ENCODE results near the gene ARHGAP30. TPM values are rescaled to one million over a fixed set of nuclear protein-coding genes. Genes with fewer than 3 reads are reported as not detected.
"Not testable (repeated sequence)": the region's sequence is repeated elsewhere in the genome, so short reads cannot be mapped to it uniquely, and the experiment has no call there.

ARHGAP30 gene, protein sequence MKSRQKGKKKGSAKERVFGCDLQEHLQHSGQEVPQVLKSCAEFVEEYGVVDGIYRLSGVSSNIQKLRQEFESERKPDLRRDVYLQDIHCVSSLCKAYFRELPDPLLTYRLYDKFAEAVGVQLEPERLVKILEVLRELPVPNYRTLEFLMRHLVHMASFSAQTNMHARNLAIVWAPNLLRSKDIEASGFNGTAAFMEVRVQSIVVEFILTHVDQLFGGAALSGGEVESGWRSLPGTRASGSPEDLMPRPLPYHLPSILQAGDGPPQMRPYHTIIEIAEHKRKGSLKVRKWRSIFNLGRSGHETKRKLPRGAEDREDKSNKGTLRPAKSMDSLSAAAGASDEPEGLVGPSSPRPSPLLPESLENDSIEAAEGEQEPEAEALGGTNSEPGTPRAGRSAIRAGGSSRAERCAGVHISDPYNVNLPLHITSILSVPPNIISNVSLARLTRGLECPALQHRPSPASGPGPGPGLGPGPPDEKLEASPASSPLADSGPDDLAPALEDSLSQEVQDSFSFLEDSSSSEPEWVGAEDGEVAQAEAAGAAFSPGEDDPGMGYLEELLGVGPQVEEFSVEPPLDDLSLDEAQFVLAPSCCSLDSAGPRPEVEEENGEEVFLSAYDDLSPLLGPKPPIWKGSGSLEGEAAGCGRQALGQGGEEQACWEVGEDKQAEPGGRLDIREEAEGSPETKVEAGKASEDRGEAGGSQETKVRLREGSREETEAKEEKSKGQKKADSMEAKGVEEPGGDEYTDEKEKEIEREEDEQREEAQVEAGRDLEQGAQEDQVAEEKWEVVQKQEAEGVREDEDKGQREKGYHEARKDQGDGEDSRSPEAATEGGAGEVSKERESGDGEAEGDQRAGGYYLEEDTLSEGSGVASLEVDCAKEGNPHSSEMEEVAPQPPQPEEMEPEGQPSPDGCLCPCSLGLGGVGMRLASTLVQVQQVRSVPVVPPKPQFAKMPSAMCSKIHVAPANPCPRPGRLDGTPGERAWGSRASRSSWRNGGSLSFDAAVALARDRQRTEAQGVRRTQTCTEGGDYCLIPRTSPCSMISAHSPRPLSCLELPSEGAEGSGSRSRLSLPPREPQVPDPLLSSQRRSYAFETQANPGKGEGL
- 2.2 TPM for polyA plus RNA-seq (ENCODE audit: insufficient read length)
- long read RNA-seq, donor 1: 0 reads
- long read RNA-seq, donor 2: 0 reads
- long read RNA-seq, donor 3: 0 reads
- long read RNA-seq, donor 4: 0 reads
- long read RNA-seq, donor 5, full-length matches to known transcripts: 1 of 1 reads
- long read RNA-seq, donor 5, partial matches to known transcripts: 0 of 1 reads
- long read RNA-seq, donor 5, other reads (novel, unspliced or antisense): 0 of 1 reads
- long read RNA-seq, donor 6: 0 reads
- long read RNA-seq, donor 7: 0 reads
- long read RNA-seq, donor 8: 0 reads

- no peak for DNase-seq
Observed at GRCh38 chr1:161069731-161070270, at the start of gene ARHGAP30. TSS of gene ARHGAP30 (minus strand) at chr1:161069891. CDS start at chr1:161069624, 267 bp downstream.

- peak; percentile 83 for DNase-seq
Observed at GRCh38 chr1:161117759-161118581, 48.3 kb upstream of the ARHGAP30 start, which contains the start of the genes NIT1 and PFDN2. TSS of gene NIT1 (plus strand) at chr1:161118105. CDS start at chr1:161118177, 72 bp downstream. TSS of gene PFDN2 (minus strand) at chr1:161118037. CDS start at chr1:161118026, 11 bp downstream.

DNA sequence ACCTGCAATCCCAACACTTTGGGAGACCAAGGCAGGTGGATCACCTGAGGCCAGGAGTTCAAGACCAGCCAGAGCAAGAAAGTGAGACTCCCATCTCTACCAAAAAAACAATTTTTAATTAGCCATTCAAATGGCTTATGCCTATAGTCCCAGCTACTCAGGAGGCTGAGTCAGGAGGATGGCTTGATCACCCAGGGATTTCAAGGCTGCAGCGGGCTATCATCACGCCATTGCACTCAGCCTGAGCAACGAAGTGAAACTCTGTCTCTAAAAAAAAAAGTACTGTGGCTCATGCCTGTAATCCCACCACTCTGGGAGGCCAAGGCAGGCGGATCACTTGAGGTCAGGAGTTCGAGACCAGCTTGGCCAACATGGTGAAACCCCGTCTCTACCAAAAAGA is 46.3 kb upstream of the ARHGAP30 start:
- DNase-seq: not testable (repeated sequence)

- DNase-seq: no peak
Observed at GRCh38 chr1:161115132-161115711, 45.5 kb upstream of the ARHGAP30 start.

DNA sequence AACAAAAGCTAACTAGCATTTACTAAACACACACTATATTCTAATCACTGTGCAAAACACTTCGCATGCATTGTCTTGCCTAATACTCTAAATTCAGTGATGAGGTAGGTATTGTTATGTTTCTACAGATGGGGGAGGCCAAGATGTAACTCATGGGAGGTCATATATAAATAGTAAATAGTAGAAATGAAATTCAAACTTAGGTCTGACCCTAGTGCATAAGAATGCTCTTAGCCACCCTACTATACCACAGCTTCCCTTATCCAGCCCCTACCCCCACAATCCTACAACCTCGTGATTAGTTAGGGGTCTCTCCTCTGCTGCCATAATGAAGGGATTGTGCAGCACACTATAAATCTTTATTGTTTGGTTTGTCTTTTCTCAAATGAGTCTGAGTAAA is 44.9 kb upstream of the ARHGAP30 start:
- DNase-seq: no peak

GRCh38 chr1:161113915-161114314 is 44.2 kb upstream of the ARHGAP30 start:
- DNase-seq: no peak

- DNase-seq: no peak
Observed at GRCh38 chr1:161111527-161111926, 41.8 kb upstream of the ARHGAP30 start.

DNA sequence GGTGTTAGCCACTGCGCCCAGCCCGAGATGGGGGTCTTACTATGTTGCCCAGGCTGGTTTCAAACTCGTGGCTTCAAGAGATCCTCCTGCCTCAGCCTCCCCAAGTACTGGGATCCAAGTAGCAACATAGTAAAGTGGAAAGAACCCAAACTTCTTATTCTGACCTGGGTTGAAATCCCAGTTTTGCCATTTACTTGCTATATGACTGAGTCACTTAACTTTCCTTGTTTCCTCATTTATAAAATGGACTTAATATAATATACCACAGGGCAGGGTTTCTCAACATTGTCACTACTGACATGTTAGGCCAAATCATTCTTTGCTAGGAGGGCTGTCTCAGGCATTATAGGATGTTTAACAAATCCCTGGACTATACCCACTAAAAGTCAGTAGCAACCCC is 41.4 kb upstream of the ARHGAP30 start:
- DNase-seq: no peak

DNA sequence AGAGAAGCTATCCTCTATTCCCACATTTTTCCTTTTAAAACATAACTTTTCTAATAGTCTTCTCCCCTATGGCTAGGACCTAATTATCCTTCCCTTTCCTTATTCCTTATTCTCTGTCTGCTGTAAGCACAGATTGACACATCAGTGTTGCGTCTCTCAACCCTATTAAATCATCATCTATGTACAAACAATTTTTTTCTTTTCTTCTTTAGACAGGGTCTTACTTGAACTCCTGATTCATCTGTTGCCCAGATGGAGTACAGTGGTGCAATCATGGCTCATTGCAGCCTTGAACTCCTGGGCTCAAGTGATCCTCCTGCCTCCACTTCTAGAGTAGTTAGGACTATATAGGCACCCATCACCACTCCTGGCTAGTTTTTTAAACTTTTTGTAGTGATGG is 36.7 kb upstream of the ARHGAP30 start:
- DNase-seq: no peak

- no peak for DNase-seq
Observed at GRCh38 chr1:161100556-161100955, 30.9 kb upstream of the ARHGAP30 start.

DNA sequence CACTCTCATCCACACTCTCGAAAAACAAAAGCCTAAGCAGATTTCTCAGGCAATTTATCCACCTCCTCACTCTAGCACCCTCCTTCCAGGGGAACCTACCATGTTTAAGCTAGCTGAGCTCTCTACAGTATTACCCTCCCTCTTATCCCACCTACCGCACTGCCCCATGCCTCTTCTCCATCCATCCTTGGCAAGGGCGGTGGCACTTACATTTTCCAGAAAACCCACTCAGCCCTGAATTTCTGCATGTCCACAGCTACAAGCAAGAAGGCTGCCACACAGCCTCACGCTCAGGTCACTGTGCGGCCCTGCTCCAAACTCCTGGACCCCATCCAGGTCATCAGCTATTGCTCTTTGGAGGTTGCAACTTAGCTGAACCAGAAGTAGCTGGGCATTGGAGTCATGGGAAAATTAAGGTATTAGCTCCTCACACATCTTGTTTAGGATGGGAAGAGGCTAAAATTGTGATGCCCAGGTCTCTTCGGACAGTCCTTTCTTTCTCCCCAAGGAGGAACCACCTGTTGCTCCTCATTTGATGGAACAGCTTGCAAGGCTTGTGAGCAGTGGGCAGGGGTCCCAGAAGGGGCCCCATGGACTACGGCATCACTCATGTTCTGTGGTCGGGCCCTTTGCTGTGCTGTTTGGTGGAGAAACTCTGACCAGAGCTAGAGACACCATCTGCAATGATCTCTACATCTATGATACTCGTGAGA is 29.6 kb upstream of the ARHGAP30 start:
- DNase-seq: no peak

- peak; percentile 85 for DNase-seq
Observed at GRCh38 chr1:161098210-161099068, 28.7 kb upstream of the ARHGAP30 start, which contains the start of gene KLHDC9. TSS of gene KLHDC9 (plus strand) at chr1:161098361. CDS start at chr1:161098536, 175 bp downstream.

- no peak for DNase-seq
Observed at GRCh38 chr1:161096530-161096929, 26.8 kb upstream of the ARHGAP30 start.

DNA sequence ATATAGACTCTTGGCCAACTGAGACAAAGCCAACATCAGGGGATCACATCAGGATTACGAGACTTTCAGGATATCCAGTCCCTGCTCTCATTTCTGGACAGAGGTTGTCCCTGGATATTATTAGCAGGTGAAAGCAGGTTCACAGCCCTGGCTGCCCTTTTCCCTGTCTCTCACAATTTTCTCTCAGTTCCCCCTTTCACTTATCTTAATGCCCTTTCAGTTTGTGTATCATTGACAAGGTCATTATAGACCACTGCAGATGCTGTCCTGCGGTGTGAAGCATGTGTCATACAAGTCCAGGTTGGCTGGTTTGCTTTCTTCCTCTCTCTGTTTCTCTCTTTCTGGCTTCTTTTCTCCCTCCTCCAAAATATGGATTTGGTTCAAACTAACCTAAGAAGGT is 26.3 kb upstream of the ARHGAP30 start:
- no peak for DNase-seq

DNA sequence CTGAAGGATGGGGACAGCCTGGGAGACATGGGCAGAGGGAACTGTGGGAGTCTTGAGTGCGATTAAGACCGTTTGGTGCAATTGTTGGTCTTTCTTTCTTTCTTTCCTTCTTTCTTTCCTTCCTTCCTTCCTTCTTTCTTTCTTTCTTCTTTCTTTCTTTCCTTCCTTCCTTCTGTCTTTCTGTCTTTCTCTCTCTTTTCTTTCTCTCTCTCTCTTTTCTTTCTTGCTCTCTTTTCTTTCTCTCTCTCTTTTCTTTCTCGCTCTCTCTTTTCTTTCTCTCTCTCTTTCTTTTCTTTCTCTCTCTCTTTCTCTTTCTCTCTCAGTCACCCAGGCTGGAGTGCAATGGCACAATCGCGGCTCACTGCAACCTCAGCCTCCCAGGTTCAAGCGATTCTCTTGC is 25.5 kb upstream of the ARHGAP30 start:
- DNase-seq: no peak

DNA sequence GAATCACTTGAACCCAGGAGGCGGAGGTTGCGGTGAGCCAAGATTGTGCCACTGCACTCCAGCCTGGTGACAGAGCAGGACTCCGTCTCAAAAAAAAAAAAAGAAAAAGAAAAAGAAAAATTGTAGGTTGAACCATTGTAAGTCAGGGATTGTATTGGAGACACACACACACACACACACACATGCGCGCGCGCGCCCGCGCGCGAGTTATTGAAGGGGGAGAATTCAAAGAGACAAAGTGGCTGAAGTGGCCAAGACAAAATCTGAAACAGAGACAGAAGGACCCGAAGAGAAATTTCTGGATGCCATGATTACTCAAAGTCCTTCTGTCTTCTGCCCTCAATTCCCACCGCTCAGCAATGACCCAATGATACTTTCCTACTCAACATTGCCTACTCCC is 24.8 kb upstream of the ARHGAP30 start:
- DNase-seq: no peak

DNA sequence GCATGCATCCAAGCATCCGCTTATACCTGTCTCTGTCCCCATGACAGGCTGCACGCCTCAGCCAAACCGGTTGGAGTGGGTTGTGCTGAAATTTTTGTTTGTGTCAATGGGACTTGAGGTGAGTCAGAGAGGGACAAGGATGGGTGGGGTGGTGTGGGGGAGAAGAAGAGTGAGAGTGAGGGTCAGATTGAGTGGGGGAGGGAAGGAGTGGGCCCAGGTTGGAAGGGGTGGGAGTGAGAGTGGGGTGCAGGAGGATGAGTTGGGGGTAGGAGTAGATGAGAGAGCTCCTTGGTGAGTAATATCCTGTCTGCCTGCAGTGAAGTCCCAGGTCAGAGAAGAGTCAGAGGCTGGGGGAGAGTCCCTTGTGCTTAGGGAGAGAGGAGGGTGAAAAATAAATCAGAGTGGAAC is 22.9 kb upstream of the ARHGAP30 start:
- DNase-seq: no peak

GRCh38 chr1:161091796-161092507 is 22.3 kb upstream of the ARHGAP30 start:
- DNase-seq: no peak

Data from left kidney (tissue), 8 donors.